Esophagus squamous epithelium (tissue), 5 donors: ENCODE data around the gene CAMTA1. TPM values are rescaled to one million over a fixed set of nuclear protein-coding genes. Genes with fewer than 3 reads are reported as not detected.

ENCODE experiments used
- DNase-seq: peaks from one replicate; lab custom pipeline; 2025; lab: John Stamatoyannopoulos, UW
- H3K27ac ChIP-seq, 4 donors: fragments of 200-600 bp; sonication (generic); one replicate each; pipeline ENCODE4 v1.5.1; 2016 to 2019; ENCODE audit warnings: mild to moderate bottlenecking in 1 of 4
- H3K27me3 ChIP-seq, 4 donors: fragments of 200-600 bp; sonication (generic); 1 replicate in 3 of 4; 2 replicates in 1 of 4; pipeline versions ENCODE4 v1.5.1 to v1.6.0; 2017 to 2021; ENCODE audit warnings: antibody characterized with exemption in 1 of 4
- H3K36me3 ChIP-seq, 3 donors: fragments of 200-600 bp; sonication (generic); one replicate each; pipeline ENCODE4 v1.5.1; 2016 to 2019
- H3K4me1 ChIP-seq, 3 donors: fragments of 200-600 bp; sonication (generic); one replicate each; pipeline ENCODE4 v1.5.1; 2017 to 2019
- H3K4me3 ChIP-seq, 4 donors: fragments of 200-600 bp; sonication (generic); 1 replicate in 3 of 4; 2 replicates in 1 of 4; pipeline ENCODE4 v1.5.1; 2016 to 2019; ENCODE audit warnings: mild to moderate bottlenecking in 2 of 4, moderate library complexity in 1 of 4
- H3K9me3 ChIP-seq, 3 donors: fragments of 200-600 bp; sonication (generic); one replicate each; pipeline ENCODE4 v1.5.1; 2016 to 2019
- POLR2A ChIP-seq, 4 donors: fragments of 450-650 bp; IDR thresholded peaks; one replicate each; pipeline ENCODE4 v1.6.1; 2017; ENCODE audit warnings: antibody characterized with exemption in 4 of 4, mild to moderate bottlenecking in 4 of 4, moderate library complexity in 3 of 4
- WGBS, 2 donors: methylation state at CpG; one replicate each; pipeline ENCODE4 v1.1.5; 2018; 5-methylcytosine and 5-hydroxymethylcytosine counted together
- intact Hi-C: fragments of 100-400 bp; cut with DNase I; formaldehyde crosslinking; loops from one replicate; pipeline ENCODE4 v1.15.0; 2022
- total RNA-seq, 4 donors: library from RNA; depleted of rRNA; stranded (reverse); fragments of >200 nt; gene quantifications; one replicate each; pipeline ENCODE4 v1.1.0, GENCODE V29; 2016
- TF ChIP-seq, protein P1 (sequence below), 6 experiments: fragments of 450-650 bp in 4 of 6; fragments of 200-600 bp in 2 of 6; sonication (generic) in 2 of 6; IDR thresholded peaks; one replicate each; pipeline ENCODE4 v1.5.1; 2016 to 2019; ENCODE audit warnings: antibody characterized with exemption in 6 of 6, mild to moderate bottlenecking in 4 of 6, moderate library complexity in 4 of 6
- donor health status: DM: yes; HTN: yes; CAD: no.

Gene CAMTA1
- total RNA-seq, 4 donors from 2014 or later: 31.3 to 77.4 (median 45.9) TPM

DNA sequence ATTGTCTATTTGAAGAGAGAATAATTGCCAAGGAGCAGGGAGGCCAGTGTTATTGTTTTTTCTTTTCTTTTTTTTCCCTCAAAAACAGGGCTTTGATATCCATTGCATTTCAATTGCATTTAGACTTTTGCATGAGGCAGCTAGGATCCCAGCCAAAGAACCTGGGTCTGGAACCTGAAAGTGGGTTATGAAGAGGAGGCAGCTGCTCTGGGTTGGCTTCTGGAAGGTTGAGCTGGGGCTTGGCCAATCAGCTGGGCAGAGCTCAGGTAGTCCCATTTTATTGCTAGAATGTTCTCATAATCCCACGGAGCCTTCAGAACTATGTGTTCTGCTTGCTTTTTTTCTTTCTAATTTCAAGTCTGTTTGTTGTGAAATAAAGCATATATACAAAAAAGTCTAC is 218.9 kb downstream of the CAMTA1 start:
- DNase-seq: no peak
- no peaks in the 10 kb centered on the region for H3K4me1 ChIP-seq
- H3K27ac ChIP-seq: no peak overlapping the region
- intact Hi-C loops: no loop called here
- TF ChIP-seq POLR2A (IDR thresholded peaks at IDR 0.05): no peak
- TF ChIP-seq, protein P1, sequence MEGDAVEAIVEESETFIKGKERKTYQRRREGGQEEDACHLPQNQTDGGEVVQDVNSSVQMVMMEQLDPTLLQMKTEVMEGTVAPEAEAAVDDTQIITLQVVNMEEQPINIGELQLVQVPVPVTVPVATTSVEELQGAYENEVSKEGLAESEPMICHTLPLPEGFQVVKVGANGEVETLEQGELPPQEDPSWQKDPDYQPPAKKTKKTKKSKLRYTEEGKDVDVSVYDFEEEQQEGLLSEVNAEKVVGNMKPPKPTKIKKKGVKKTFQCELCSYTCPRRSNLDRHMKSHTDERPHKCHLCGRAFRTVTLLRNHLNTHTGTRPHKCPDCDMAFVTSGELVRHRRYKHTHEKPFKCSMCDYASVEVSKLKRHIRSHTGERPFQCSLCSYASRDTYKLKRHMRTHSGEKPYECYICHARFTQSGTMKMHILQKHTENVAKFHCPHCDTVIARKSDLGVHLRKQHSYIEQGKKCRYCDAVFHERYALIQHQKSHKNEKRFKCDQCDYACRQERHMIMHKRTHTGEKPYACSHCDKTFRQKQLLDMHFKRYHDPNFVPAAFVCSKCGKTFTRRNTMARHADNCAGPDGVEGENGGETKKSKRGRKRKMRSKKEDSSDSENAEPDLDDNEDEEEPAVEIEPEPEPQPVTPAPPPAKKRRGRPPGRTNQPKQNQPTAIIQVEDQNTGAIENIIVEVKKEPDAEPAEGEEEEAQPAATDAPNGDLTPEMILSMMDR (IDR thresholded peaks at IDR 0.05): no peak
- H3K9me3 ChIP-seq: no peaks in the 10 kb centered on the region
- H3K27me3 ChIP-seq: peaks cover 0 to 27% (median 0%) of the 10 kb centered on the region in 4 donors
- no peaks in the 10 kb centered on the region for H3K36me3 ChIP-seq
- no peak overlapping the region for H3K4me3 ChIP-seq
- WGBS, 2 donors: 71 to 88% methylated on average over 1 of the region's 1 CpG

DNA sequence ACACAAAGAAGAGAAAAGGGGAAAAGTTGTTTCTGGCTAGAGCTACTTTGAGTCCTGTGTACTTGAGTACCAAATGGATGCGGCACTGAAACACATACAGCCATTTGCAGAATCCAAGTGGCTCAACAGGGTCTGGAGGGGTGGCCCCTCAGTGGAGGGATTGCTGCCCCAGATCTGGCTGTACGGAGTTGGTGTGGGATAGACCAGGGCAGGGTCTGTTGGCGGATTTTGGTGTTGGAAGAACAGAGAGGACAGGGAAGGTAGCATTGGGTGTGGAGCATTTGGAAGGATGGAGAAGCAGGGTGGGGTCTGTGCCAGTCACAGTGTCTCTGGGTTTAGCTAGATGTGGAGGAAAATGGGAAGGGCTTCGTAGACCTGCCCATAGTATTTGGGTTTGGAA is 220.5 kb downstream of the CAMTA1 start:
- H3K4me1 ChIP-seq: no peaks in the 10 kb centered on the region
- TF ChIP-seq POLR2A (IDR thresholded peaks at IDR 0.05): no peak
- TF ChIP-seq, protein P1 (IDR thresholded peaks at IDR 0.05): no peak
- intact Hi-C loops: no loop called here
- no peak for DNase-seq
- H3K4me3 ChIP-seq: no peak overlapping the region
- 81 to 85% methylated on average over 4 of the region's 4 CpGs for WGBS, 2 donors
- H3K27ac ChIP-seq: no peak overlapping the region
- no peaks in the 10 kb centered on the region for H3K36me3 ChIP-seq
- no peaks in the 10 kb centered on the region for H3K9me3 ChIP-seq
- peaks cover 0 to 16% (median 0%) of the 10 kb centered on the region in 4 donors for H3K27me3 ChIP-seq

DNA sequence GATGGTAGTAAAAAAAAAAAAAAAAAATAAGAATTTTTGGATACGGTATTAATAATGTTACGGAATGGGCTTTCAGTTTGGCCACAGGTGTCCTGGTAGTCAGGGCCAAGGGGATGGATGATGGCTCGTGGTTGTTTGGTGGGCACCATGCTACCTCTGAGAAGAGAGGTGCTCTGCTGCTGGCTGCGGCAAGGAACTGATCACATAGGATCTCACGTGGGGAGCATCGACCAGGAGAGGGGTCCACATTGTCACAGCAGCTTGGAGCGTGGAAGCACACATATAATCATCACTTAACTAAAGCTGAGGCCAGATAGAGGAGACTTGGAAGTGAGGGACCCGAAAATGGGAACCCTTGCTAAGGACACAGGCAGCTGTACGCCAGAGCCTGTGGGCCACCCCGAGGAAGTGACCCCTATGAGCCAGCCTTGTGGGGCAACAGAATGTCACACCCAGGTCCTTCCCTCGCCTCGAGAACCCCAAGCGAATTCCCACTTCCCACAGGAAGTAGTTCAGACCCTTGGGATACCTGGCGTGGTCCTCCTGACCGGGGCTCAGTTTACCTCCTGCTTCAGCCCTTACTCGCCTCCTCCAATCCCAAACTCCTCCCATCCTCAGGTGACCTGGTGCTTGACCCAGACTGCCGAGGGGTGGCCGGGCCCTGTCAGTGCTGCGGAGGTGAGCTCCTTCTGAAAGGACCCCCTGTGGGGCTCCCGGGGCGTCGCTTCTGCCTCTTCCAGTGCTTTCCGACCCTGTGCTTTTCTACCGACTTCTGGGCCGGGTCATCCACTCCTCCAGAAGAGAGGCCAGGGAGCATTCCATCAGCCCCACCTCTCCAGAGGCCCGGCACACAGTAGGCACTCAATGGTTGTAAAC is 222.0 kb downstream of the CAMTA1 start:
- TF ChIP-seq, protein P1 (IDR thresholded peaks at IDR 0.05): no peak
- no peak for TF ChIP-seq POLR2A (IDR thresholded peaks at IDR 0.05)
- Histone ChIP-seq H3K27ac (no peak overlapping the region), H3K9me3 (no peaks in the 10 kb centered on the region), H3K4me3 (no peak overlapping the region), H3K27me3 (peaks cover 0 to 16% (median 0%) of the 10 kb centered on the region in 4 donors), H3K4me1 (no peaks in the 10 kb centered on the region), H3K36me3 (no peaks in the 10 kb centered on the region)
- 79 to 85% methylated on average over 18 to 20 of the region's 26 CpGs for WGBS, 2 donors
- no peak for DNase-seq
- intact Hi-C loops: no loop called here

DNA sequence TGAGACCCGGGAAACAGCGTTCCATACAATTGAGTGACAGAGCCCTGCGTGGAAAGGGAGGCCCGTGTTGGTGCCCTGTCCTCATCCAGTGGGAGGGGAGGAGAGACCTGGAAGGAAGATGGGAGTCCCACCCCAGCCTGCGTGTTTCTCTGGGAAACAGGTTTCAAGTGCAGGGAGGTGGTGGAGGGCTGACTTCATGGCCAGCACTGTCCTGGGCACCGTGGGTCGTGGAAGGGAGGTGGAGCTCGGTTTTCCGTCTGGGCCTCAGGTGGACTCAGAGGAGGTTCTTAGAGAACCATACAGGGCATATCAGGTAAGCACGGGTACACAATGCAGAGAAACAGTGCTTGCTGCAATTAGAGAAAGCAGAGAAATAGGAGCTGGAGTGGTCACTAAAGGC is 222.6 kb downstream of the CAMTA1 start:
- DNase-seq: no peak
- Histone ChIP-seq H3K9me3 (no peaks in the 10 kb centered on the region), H3K27me3 (peaks cover 0 to 13% (median 0%) of the 10 kb centered on the region in 4 donors), H3K36me3 (no peaks in the 10 kb centered on the region), H3K4me3 (no peak overlapping the region), H3K4me1 (no peaks in the 10 kb centered on the region), H3K27ac (no peak overlapping the region)
- intact Hi-C loops: no loop called here
- WGBS, 2 donors: 63 to 84% methylated on average over 1 to 7 of the region's 10 CpGs
- TF ChIP-seq, protein P1 (IDR thresholded peaks at IDR 0.05): no peak
- no peak for TF ChIP-seq POLR2A (IDR thresholded peaks at IDR 0.05)

DNA sequence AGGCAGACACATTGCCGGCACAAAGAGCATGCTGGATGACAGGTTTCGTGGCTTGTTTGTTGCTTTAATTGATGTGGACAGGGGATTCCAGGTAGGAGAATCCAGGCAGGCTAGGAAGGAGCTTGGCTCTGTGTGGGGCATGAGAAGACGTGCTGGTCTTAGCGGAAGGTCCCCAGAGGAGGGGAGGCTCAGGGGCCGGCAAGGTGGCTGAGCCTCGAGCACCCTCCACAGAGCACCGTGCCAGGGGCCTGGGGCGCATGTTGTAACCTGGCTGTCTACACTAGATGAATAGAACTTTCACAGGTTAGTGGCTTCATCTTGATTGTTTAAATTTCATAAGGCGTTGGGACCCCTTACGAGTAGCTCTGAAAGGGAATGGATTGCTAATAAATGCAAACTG is 223.1 kb downstream of the CAMTA1 start:
- WGBS, 2 donors: 74 to 77% methylated on average over 6 to 8 of the region's 10 CpGs
- Histone ChIP-seq H3K27ac (no peak overlapping the region), H3K27me3 (peaks cover 0 to 9% (median 0%) of the 10 kb centered on the region in 4 donors), H3K36me3 (no peaks in the 10 kb centered on the region), H3K4me1 (no peaks in the 10 kb centered on the region), H3K9me3 (no peaks in the 10 kb centered on the region), H3K4me3 (no peak overlapping the region)
- no peak for DNase-seq
- no peak for TF ChIP-seq POLR2A (IDR thresholded peaks at IDR 0.05)
- TF ChIP-seq, protein P1 (IDR thresholded peaks at IDR 0.05): no peak
- intact Hi-C loops: no loop called here
